ENCODE measurements around the gene MAP4K3. TPM values are rescaled to one million over a fixed set of nuclear protein-coding genes. Genes with fewer than 3 reads are reported as not detected.

MAP4K3 gene
- total and polyA plus RNA-seq, 2 donors (not counting 1 experiment from before 2014, with no cell fraction given): 1.3 to 28.3 TPM

GRCh38 chr2:39335930-39336329 is 101.2 kb downstream of the MAP4K3 start:
- no peak overlapping the region for H3K27ac Mint-ChIP-seq

GRCh38 chr2:39334978-39335377 is 102.1 kb downstream of the MAP4K3 start:
- TF ChIP-seq EZH2 (IDR thresholded peaks at IDR 0.05; ENCODE audit: borderline replicate concordance, insufficient read depth, low read depth, low read length, poor library complexity, severe bottlenecking) (no peak), CTCF (IDR thresholded peaks at IDR 0.05) (no peak)
- Histone ChIP-seq H3K4me3 (ENCODE audit: control extremely low read depth in 1 of 5, extremely low read depth in 1 of 5, insufficient read depth in 1 of 5, low read depth in 2 of 5, low read length in 4 of 5) (no peak overlapping the region), H2AFZ (ENCODE audit: insufficient read depth, low read depth, low read length, poor library complexity, severe bottlenecking) (no peak overlapping the region), H3K9me3 (ENCODE audit: control extremely low read depth in 1 of 3, control insufficient read depth in 2 of 3, insufficient read depth in 1 of 3, low read length in 2 of 3) (no peaks in the 10 kb centered on the region), H3K27me3 (replicated peaks in 1 of 4; ENCODE audit: control extremely low read depth in 1 of 4, control insufficient read depth in 3 of 4, insufficient read depth in 4 of 4, low read length in 3 of 4) (no peaks in the 10 kb centered on the region), H3K79me2 (ENCODE audit: control insufficient read depth, insufficient read depth, low read length) (no peaks in the 10 kb centered on the region), H3K36me3 (replicated peaks in 1 of 2; ENCODE audit: control extremely low read depth in 1 of 2, control insufficient read depth in 1 of 2, extremely low read depth in 1 of 2, insufficient read depth in 2 of 2, low read length in 1 of 2) (no peaks in the 10 kb centered on the region), H4K20me1 (ENCODE audit: control insufficient read depth, insufficient read depth, low read length, poor library complexity, severe bottlenecking) (no peaks in the 10 kb centered on the region), H3K4me1 (ENCODE audit: control insufficient read depth in 2 of 2, insufficient read depth in 2 of 2, low read length in 2 of 2) (no peaks in the 10 kb centered on the region), H3K9ac (ENCODE audit: low read length) (no peak overlapping the region), H3K4me2 (replicated peaks; ENCODE audit: low read depth, low read length, poor library complexity, severe bottlenecking) (no peak overlapping the region), H3K27ac (ENCODE audit: low read length in 2 of 2) (no peak overlapping the region)
- CTCF ChIA-PET: interaction anchor here (1.4 kb wide), 1 partner anchor 45 kb away, joined by 4 read pairs; no protein-coding TSS in a partner anchor
- H3K4me1 Mint-ChIP-seq: no peaks in the 10 kb centered on the region
- H3K9me3 Mint-ChIP-seq (ENCODE audit: insufficient read depth): no peaks in the 10 kb centered on the region
- H3K27ac Mint-ChIP-seq: no peak overlapping the region
- intact Hi-C loops (cut with micrococcal nuclease): no loop called here
- DNase-seq (no peak), ATAC-seq (ENCODE audit: low read depth) (no peak)
- no peak overlapping the region for H3K4me3 Mint-ChIP-seq
- POLR2A ChIA-PET: no interaction called here
- no peaks in the 10 kb centered on the region for H3K27me3 Mint-ChIP-seq
- WGBS (ENCODE audit: insufficient coverage): 97% methylated on average over 3 of the region's 4 CpGs

More at GRCh38 chr2:39335930-39336329, 101.2 kb downstream of the MAP4K3 start:
- Mint-ChIP-seq H3K27me3 (no peaks in the 10 kb centered on the region), H3K4me3 (no peak overlapping the region), H3K4me1 (no peaks in the 10 kb centered on the region), H3K9me3 (ENCODE audit: insufficient read depth) (no peaks in the 10 kb centered on the region)
- Histone ChIP-seq H3K36me3 (replicated peaks in 1 of 2; ENCODE audit: control extremely low read depth in 1 of 2, control insufficient read depth in 1 of 2, extremely low read depth in 1 of 2, insufficient read depth in 2 of 2, low read length in 1 of 2) (no peaks in the 10 kb centered on the region), H3K4me2 (replicated peaks; ENCODE audit: low read depth, low read length, poor library complexity, severe bottlenecking) (no peak overlapping the region), H3K9ac (ENCODE audit: low read length) (no peak overlapping the region), H3K79me2 (ENCODE audit: control insufficient read depth, insufficient read depth, low read length) (no peaks in the 10 kb centered on the region), H3K27me3 (replicated peaks in 1 of 4; ENCODE audit: control extremely low read depth in 1 of 4, control insufficient read depth in 3 of 4, insufficient read depth in 4 of 4, low read length in 3 of 4) (no peaks in the 10 kb centered on the region), H3K4me1 (ENCODE audit: control insufficient read depth in 2 of 2, insufficient read depth in 2 of 2, low read length in 2 of 2) (no peaks in the 10 kb centered on the region), H3K9me3 (ENCODE audit: control extremely low read depth in 1 of 3, control insufficient read depth in 2 of 3, insufficient read depth in 1 of 3, low read length in 2 of 3) (no peaks in the 10 kb centered on the region), H3K27ac (ENCODE audit: low read length in 2 of 2) (no peak overlapping the region), H3K4me3 (ENCODE audit: control extremely low read depth in 1 of 5, extremely low read depth in 1 of 5, insufficient read depth in 1 of 5, low read depth in 2 of 5, low read length in 4 of 5) (no peak overlapping the region), H4K20me1 (ENCODE audit: control insufficient read depth, insufficient read depth, low read length, poor library complexity, severe bottlenecking) (no peaks in the 10 kb centered on the region), H2AFZ (ENCODE audit: insufficient read depth, low read depth, low read length, poor library complexity, severe bottlenecking) (no peak overlapping the region)
- DNase-seq: no peak
- ATAC-seq (ENCODE audit: low read depth): no peak
- TF ChIP-seq CTCF (IDR thresholded peaks at IDR 0.05) (no peak), EZH2 (IDR thresholded peaks at IDR 0.05; ENCODE audit: borderline replicate concordance, insufficient read depth, low read depth, low read length, poor library complexity, severe bottlenecking) (no peak)
- ChIA-PET POLR2A (no interaction called here), CTCF (no interaction called here)
- WGBS (ENCODE audit: insufficient coverage): 100% methylated on average over 3 of the region's 3 CpGs
- intact Hi-C loops (cut with micrococcal nuclease): no loop called here

All from B cell (primary cell).